ENCODE data around the gene ACVR1.

Gene ACVR1

GRCh38 chr2:157843935-157844334 is 32.2 kb downstream of the ACVR1 start:
- no peak for DNase-seq (ENCODE audit: low read depth)
- TF ChIP-seq, protein P1, sequence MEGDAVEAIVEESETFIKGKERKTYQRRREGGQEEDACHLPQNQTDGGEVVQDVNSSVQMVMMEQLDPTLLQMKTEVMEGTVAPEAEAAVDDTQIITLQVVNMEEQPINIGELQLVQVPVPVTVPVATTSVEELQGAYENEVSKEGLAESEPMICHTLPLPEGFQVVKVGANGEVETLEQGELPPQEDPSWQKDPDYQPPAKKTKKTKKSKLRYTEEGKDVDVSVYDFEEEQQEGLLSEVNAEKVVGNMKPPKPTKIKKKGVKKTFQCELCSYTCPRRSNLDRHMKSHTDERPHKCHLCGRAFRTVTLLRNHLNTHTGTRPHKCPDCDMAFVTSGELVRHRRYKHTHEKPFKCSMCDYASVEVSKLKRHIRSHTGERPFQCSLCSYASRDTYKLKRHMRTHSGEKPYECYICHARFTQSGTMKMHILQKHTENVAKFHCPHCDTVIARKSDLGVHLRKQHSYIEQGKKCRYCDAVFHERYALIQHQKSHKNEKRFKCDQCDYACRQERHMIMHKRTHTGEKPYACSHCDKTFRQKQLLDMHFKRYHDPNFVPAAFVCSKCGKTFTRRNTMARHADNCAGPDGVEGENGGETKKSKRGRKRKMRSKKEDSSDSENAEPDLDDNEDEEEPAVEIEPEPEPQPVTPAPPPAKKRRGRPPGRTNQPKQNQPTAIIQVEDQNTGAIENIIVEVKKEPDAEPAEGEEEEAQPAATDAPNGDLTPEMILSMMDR (conservative IDR thresholded peaks at IDR 0.05; ENCODE audit: low read length), result no peak
- no peak overlapping the region for H3K4me3 ChIP-seq (ENCODE audit: low read length)

DNA sequence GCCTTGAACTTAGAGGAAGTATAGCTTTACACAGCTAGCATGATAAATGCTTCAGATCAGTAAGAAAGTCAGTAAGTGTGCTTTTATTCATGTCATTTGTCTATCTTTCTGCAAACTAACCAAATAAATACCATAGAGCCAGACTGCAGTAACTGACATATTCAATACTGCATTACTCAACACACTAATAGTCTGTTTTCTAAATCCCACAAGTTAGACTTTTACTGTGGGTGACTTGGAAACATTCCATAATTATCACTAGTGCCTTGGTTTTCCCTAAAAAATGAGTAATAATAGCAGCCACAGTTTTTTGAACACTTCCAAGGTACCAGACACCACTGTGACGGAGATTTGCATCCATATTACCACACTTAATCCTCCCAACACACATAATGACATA is 33.0 kb downstream of the ACVR1 start:
- H3K4me3 ChIP-seq (ENCODE audit: low read length), result no peak overlapping the region
- no peak for DNase-seq (ENCODE audit: low read depth)
- TF ChIP-seq, protein P1 (conservative IDR thresholded peaks at IDR 0.05; ENCODE audit: low read length), result no peak

DNA sequence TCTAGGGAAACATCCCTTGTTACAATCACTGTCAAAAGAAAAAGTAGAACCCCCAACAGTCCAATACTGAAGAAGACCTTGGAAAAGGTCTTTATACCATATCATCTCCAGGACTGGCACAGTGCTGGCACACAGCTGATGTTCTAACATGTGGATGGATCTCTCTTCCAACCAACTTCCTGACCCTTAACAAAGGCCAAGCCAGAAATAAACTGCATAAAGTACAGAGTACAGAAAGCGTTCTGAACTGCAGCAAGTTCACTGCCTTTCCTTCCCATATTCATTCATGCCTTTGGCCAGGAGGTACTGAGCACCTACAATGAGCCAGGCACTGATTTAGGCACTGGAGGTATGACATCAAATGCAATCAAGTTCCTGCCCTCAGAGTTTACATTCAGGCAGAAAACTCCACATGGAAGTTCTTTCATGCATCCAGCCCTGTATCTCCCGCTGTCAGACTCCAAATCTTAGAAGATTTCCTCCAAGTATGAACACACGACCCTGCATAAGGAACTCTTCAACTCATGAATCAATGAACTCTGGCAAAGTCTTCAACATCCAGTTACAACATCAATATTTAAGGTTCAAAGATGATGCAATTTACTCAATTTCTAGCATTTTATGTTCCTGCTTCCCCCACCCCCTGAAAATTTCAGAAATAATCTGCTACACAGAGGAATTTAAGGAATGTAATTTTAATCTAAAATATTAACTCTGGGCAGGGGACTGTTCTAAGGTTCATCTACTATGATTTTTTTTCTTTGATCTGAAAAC is 33.8 kb downstream of the ACVR1 start:
- no peak overlapping the region for H3K4me3 ChIP-seq (ENCODE audit: low read length)
- DNase-seq (ENCODE audit: low read depth), result no peak
- TF ChIP-seq, protein P1 (conservative IDR thresholded peaks at IDR 0.05; ENCODE audit: low read length), result no peak

DNA sequence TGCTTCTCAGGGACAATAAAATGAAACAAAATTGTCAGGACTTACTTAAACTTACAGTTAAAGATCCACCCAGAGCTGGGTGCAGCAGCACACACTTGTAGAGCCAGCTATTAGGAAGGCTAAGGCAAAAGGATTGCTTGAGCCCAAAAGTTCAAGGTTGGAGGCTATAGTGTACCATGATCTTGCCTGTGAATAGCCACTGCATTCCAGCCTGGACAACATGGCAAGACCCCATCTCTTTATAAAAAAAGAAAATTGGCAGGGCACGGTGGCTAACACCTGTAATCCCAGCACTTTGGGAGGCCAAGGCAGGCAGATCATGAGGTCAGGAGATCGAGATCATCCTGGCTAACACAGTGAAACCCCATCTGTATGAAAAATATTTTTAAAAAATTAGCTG is 34.6 kb downstream of the ACVR1 start:
- no peak for DNase-seq (ENCODE audit: low read depth)
- no peak overlapping the region for H3K4me3 ChIP-seq (ENCODE audit: low read length)
- TF ChIP-seq, protein P1 (conservative IDR thresholded peaks at IDR 0.05; ENCODE audit: low read length), result no peak

DNA sequence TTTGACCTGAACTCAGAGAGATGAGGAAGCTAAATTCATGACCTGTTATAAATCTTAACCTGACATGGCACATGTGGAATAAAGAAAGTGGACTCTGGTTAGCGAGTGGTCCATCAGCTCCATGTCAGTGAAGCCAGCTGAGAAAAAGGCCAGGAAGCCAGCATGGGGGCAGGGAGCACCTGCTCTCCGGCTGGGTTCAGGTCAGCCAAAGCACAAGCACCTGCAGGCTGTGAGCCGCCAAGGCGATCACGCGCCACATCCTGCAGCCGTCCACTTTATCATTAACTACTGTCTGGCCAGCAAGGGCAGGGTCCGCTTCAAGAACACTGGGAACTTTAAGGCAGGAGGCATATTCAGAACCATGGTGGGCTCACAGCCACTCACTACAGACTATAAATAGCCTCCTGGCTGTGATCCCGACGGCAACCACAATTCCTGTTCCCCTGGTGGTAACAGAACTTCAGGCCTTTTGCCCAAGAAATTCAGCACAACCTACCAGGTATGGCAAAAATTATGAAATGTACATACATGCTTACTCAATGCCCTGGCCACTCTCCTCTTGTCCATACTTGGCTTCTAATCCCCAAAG is 35.5 kb downstream of the ACVR1 start:
- TF ChIP-seq, protein P1 (conservative IDR thresholded peaks at IDR 0.05; ENCODE audit: low read length), result 0 out of 2 replicates have a peak, but pooled peaks have one; percentile 7
- H3K4me3 ChIP-seq (ENCODE audit: low read length), result no peak overlapping the region
- DNase-seq (ENCODE audit: low read depth), result no peak

DNA sequence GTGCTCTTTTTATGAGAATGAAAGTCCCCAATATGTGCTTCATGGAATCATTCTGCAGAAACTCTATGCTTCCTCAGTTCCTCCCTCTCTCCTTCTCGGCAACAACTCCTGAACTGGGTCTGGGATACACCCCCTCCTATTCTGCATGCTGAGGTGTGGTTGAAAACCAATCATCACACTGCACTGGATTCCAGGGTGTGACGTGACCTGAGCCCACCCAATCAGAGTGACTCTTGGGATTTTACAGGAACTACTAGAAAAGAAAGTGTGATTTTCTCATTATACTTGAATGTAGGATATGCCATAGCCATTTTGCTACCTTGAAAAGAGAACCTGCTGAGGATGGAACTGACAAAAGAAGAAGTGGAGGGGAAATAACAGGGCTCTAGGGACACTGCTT is 36.3 kb downstream of the ACVR1 start:
- no peak for DNase-seq (ENCODE audit: low read depth)
- no peak overlapping the region for H3K4me3 ChIP-seq (ENCODE audit: low read length)
- TF ChIP-seq, protein P1 (conservative IDR thresholded peaks at IDR 0.05; ENCODE audit: low read length), result no peak

All from AG10803 (cell line).